A204.1 (cell line): ENCODE measurements around the gene HEATR9.

ENCODE experiments used
- FAIRE-seq: peaks from 2 replicates; lab custom pipeline; 2012; peaks lifted over from hg19 to GRCh38; lab: Jason Lieb, UNC

Gene HEATR9

DNA sequence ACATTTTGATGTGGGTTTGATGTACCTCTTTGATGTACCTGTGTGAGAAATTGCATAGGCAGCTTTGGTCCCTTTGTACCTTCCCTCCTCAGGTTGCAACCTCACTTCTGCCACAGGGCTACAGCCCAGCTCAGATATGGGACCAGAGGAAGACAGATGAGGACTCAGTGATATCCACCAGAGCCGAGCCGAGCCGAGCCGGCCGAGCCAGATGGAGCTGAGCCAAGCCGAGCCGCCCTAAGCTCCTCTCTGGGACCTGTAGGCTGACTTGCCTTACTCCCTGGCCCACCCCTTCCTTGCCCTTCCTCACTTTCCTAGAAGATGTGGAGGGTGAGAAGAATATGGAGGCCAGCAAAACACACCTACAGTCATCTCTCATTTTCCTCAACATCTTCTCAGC, 3.8 kb downstream of the HEATR9 start:
- FAIRE-seq = no peak

DNA sequence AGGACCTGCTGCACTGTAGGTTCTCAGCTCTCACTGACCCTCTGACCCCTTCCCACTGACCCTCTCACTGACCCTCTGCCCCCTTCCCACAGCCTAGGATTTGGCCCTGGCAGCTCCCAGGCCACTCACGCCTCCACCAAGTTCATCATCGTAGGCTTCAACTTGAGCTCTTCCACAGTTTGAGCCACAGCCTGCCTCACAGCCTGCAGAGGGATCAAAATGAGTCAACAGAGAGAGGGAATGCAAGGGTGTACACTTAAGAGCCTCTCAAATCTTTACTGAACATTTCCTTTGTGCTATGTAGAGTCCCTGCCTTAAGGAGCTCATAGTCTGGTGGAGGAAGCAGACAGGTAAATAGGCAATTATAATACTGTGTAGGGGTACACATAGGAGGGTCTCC, 12.1 kb downstream of the HEATR9 start:
- no peak for FAIRE-seq

DNA sequence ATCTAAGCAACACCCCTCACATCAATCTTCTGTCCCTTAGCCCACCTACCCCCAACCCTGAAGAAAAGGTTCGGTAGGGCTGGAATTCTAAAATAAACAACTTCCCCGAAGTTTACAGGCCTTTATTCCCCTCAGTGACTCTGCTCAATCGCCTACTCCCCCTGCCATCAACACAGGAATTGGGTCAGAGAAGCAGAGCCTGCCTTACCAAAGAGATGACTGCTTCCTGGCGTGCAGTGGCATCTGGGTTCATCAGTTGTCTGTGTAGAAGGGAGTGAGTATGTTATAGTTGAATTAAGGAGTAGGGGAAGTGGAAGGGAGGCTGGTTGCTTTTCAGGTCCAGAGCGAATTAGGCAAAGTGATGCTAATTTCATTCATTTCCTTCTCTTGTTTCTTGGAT, 12.7 kb downstream of the HEATR9 start:
- no peak for FAIRE-seq

DNA sequence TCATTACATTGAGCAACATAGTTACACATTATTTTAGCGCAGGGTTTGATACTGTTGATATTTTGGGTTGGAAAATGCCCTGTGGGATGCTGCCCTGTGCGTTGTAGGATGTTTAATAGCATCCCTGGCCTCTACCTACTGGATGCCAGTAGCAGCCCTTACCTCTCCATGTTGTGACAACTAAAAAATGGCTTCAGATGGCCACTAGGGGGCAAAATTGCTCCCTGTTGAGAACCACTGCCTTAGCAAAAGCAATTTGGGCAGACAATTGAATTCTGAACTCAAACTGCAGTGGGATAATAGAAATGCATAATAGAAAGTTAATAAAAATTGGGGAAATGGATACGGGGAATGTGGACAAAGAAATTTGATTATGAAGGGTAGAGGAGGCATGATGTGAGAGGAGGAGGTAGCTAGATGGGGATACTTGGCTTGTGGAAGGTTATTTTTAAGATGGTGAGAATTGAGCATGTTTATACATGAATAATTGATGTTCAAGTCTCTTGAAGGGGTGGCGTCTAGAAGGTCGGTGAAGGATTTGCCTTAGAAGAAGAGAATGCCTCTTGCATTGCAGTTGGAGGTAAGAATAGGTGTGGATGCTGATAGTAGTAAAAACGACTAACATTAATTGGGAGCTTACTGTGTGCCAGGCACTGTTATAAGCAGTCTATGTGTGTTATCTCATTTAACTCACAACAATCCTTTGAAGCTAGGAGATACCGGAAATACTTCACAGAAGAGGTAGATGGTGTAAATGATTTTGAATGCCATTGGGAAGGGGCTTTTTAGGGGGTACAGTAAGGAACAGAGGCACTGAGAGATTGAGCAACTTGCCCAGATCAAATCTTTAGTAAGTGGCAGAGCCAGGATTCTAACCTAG, 19.0 kb downstream of the HEATR9 start:
- FAIRE-seq = no peak

DNA sequence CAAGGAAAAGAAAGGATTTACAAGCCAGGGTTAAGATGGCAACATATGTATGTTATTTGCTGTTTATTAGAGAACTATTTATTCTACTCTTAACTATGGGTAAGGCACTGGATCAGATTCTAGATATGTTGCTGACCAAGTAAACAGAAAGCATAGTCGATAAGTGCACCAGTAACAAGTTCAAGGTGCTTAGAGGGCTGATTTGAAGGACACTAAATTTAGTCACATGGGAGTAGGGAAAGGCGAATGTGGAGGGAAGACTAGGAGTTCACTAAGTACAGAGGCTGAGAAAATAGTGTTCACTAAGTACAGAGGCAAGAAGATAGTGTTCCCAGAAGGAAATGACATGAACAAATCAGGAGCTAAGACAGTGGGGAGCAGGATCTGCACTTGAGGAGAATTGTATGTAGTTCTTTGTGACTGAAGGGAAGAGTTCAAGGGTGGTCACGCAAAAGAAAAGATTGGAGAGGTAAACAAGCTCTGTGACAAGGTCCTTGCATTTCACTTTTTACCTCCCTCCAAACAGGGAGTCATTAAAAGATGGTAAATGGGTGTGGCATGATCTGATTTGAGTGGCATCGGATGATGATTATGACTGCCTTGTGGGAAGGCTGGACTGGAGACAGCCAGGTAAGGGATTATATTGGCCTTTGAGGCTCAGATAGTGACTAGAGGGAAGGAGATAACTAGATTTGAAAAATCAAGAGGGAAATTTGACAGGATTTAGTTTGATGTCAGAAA, 20.9 kb downstream of the HEATR9 start:
- no peak for FAIRE-seq

DNA sequence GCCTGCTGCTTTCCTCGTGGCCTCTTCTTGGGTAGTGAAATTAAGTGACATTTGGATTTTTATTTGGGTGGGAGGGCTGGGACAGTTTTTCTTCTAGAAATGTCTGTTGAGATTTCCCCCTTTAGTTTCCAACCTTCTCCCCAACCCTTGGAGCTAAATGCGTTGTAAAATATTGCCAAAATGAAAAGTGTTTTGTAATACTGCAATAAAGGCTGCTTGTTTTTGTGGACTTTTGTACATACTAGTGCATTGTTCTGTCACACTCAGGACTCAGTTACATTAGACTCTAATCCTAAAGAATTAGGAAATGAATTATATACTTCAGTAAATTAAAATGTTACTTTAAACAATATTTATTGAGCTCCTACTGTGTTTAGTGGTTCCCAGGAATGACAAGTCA, 21.7 kb downstream of the HEATR9 start:
- no peak for FAIRE-seq

DNA sequence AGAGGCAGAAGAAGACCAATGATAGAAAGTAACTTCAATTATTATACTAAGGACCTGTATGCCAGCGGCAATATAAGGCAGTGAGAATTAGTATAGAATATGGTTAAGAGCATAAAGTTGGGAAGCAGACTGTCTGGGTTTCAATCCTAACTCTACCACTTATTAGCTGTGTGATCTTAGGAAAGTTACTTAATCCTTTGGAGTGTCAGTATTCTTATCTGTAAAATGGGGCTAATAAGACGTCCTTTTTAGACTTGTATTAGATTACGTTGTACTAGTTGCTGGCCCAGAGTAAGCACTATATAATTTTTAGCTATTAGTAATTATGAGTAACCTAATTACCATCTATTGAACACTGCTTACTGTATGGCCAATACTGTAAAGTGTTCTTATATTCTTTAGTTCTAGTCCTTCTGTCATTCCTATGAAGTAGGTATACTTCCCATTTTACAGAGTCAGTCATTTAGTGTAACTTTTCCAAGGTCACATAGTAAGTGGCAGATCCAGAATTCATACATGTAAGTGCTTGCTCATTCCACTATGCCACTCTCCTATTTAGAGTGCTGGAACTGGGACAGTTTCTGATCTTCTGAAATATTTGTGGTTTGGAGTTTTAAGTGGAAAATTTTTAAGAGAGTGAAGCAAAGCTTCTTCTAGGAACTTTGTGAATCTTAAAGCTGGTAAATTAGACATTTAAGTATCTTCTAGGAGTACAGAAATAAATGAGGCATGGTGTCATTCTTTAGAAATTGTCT, 22.5 kb downstream of the HEATR9 start:
- no peak for FAIRE-seq

DNA sequence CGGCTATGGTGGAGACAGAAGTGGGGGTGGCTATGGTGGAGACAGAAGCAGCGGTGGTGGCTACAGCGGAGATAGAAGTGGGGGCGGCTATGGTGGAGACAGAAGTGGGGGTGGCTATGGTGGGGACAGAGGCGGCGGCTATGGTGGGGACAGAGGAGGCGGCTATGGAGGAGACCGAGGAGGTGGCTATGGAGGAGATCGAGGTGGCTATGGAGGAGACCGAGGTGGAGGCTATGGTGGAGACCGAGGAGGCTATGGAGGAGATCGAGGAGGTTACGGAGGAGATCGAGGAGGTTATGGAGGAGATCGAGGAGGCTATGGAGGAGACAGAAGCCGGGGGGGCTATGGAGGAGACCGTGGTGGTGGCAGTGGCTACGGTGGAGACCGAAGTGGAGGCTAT, 24.1 kb downstream of the HEATR9 start:
- FAIRE-seq = no peak

DNA sequence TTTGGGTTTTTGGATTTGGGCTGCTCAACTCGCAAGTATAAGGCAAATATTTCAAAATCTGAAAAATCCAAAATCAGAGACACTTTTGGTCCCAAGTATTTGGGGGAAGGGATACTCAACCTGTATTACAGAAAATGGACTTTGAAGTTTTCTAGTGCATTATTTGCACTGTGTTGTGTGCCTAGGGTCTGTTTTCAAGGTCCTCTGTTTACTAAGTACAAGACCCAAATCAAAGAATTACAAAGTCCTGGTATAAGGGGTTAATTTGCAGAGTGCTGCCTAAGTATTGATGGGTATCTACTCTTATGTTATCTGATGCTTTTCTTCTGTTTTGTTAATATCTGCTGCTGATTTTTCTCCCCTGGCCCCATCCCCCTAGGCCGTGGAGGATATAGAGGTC, 25.0 kb downstream of the HEATR9 start:
- FAIRE-seq = no peak

DNA sequence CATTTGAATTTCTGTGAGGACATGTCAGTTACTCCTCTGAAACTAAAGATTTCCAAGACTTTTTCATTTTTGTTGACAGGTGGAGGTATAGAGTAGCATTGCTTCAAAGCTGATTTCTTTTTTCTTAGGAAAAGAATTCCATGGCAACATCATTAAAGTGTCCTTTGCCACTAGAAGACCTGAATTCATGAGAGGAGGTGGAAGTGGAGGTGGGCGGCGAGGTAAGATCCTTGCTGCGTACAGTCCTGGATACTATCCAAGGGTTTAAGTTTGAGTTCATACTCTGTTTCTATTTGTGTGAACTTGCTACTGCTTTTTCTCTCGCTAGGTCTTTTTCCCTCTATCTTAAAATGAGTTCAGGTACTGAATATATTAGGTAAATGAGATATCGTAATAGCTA, 26.5 kb downstream of the HEATR9 start:
- FAIRE-seq = no peak

DNA sequence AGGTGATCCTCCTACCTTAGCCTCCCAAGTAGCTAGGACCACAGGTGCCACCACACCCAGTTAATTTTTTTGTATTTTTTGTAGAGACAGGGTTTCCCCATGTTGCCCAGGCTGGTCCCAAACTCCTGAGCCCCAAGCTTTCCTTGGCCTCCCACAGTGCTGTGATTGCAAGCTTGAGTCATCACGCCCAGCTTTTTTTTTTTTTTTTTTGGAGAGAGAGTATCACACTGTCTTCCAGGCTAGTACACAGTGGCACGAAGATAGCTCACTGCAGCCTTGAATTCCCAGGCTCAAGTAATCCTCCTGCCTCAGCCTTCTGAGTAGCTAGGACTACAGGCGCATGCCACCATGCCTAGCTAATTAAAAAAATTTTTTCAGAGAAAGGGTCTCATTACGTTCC, 27.2 kb downstream of the HEATR9 start:
- no peak for FAIRE-seq

DNA sequence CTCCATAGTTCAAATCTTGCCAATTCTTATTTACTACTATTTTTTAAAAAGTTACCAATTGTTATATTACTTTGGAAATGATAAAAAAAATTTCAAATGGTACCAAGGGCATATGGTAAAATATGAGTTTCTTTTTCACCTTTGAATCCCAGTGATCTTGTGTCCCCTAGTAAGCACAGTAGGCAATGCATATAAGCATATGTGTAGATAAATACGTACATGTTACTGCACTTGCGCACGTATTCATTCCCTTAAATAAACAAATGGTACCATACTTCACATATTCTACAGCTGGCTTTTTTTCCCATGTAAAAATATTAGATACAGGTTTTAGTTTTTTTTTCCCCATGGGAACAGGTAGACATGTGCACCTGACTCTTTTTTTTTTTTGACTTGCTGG, 27.6 kb downstream of the HEATR9 start:
- FAIRE-seq = no peak

DNA sequence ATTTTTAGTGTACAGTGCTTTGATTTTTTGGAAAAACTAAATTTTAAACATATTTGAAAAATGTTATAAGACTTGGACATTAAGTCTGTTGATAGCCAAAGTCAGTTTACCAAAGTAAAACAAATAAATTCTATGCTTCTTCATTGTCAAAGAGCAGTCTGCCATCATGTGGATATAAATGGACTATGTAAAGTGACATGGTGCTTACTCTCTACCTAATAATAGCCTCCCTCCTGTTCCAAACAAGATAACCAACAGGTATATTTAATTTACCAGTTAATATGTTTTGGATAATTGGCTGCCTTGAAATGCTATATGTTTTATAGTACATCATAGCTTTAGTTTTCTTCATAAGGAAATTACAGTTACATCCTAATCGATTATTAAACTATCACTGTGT, 43.5 kb downstream of the HEATR9 start:
- FAIRE-seq = no peak

DNA sequence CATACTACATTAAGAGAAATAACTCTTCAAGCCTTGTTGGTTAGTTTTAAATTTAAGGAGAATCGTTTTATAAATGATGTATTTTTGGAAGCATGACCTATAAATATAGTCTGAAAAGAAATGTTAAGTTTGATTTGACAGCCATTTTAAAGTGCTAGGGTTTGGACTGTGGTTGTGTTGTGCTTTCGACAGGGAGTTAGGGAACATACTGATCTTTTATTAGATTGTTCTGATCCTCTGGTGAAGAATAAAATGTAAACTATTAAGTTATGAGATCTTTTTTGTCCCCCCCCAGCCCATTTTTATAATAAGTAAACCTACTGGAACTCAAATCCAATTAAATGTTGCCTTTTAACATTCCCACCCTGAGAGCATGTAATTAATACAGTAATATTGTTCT, 47.4 kb downstream of the HEATR9 start:
- FAIRE-seq = no peak

DNA sequence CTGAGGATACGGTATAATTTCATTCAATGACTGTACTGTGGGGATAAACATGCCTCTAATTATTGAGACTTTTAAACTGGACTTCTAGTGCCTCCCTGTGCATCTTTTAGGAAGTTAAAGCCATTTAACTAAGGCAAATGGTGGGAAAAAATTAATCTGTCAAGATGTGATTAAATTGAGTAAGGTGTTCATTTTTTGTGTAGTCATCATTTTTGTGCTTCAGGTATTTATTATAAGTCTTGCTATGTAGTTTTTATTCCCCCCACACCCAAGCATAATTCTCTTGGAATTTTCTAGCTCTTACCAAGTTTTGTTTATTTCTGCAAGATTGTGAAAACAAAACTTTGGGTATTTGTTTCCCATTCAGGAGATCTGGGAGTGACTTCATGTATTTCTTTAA, 49.2 kb downstream of the HEATR9 start:
- no peak for FAIRE-seq

DNA sequence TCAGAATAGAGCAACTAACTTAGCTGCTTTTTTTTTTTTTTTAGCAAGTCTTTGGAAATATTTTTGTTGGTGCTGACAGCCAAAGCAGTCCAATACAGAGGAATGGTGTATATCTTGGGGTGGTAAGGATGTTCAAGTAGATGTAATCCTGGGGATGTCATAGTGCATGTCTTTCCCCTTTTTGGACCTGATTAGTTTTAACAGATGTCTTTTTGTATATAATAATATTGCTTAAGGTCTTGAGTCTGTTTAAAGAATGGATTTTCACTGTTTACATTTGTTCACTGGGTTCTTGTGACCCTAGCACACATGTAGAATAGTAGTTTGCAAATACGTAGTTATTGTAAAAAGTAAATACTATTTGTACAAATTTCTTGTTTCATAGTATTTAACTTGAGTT, 51.5 kb downstream of the HEATR9 start:
- no peak for FAIRE-seq

DNA sequence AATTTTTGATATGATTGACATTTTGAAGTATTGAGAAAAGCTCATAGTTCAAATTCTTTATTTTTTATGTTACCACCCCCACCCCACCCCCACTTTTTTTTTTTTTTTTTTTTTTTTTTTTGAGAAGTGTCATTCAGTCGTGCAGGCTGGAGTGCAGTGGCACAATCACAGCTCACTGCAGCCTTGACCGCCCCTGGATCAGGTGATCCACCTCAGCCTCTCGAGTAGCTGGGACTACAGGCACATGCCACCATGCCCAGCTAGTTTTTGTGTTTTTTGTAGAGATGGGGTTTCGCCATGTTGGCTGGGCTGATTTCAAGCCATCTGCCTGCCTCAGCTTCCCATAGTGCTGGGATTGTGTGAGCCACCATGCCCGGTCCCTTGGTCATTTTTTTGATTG, 52.0 kb downstream of the HEATR9 start:
- FAIRE-seq = no peak

DNA sequence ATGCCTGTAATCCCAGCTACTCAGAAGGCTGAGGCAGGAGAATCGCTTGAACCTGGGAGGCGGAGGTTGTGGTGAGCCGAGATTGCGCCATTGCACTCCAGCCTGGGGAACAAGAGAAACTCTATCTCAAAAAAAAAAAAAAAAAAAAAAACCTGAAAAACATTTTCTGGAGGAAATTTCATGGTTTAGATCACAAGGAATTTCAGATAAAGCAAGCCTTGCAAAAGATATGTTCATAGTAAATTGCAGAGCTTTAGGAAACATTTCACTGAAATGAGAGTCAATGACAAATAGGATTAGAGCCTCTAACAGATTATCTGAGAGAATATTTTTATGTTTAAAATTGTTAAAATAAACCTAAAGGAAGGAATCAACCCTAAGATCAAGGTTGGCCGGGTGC, 56.2 kb downstream of the HEATR9 start:
- FAIRE-seq = no peak

DNA sequence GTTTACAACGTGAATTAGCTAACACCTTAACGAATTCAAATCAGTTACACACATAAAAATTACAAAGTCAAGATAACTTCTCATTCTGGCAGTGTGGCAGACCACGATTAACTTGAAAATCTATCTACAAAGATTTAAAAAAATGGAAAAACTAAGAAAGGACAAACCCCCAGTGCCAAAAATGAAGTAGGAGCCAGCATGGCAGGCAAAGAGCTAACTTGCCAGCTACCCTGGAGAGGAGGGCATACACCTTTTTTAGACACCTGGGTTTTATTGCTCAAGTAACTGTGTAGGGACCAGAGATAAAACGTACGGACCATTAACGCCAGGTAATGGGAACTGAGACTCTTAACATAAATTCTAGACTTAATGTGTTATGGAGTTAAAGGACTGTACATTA, 56.9 kb downstream of the HEATR9 start:
- no peak for FAIRE-seq

DNA sequence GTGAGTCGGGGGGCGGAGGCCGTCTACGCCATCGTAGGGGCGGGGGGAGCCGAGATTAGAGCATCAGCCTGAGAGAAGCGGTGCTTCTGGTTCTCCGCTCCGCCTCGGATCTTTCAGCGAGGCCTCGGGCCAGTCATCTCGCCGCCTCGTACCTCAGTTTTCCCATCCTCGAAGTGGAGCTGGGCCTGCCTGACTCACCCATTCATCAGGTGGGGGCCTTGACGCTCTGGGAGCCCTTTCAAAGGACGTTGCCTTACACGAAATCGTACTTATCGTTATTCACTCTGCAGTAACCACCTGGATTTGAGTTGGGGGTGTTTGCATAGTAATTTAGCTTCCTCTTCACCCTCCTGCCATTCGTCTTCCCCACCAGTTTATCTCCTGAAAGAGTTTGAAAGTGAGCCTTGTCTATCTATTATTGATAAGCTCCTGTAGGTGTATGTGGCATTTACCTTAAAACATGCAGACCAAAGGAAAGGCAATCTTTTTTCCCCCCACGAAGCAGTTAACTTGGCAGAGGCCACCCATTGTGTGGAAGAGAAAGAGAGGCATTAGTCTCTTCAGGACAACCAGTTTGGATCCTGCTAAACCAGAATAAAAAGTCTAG, 58.7 kb downstream of the HEATR9 start:
- no peak for FAIRE-seq

DNA sequence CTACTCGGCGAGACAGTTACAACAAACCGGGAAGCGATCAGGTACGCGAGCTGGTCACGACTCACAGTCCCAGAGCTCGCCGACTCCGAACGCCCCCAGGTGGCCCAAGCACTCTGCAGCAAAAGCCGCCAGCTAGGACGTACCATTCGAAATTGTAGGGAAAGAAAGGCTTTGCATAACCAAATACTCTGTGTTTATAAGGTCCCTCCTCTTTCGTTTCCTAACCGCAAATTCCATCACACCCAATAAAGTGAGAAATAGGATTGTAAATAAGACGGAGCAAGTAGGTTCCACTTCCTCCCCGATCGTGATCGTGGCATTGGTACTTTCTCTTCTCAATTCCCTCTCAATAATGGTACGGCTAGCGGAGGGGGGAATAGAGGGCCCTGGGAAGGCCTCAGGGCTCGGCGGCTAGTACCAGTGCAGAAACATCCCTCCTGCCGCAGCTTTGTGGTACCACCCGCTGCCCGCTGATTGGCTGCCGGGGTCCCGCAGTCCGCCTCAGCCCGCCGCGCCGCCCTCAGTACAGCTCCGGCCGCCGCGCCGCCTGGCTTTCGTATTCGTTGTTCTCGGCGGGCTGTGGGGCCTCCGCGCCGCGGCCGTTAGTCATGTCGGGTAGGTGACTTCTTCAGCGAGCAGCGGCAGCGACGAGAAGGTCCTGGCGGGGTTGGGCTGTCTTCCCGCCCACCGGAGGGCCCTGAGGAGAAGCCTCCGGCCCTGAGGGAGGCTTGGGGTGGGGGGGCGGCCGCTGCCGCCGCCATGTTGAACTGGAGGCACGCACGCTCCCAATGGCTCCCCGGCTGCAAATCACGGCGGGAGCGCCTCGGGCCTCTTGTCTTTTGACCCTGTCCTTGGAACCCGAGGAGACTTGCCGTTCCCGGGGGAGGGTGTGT, 59.5 kb downstream of the HEATR9 start, which contains the start of gene TAF15:
TSS of gene TAF15 (plus strand) at position 523 of the 893 bp plus-strand sequence. CDS start at position 609, 86 bp downstream.
- no peak for FAIRE-seq
